ENCODE data around the gene MTFP1.
"Not testable (repeated sequence)": the region's sequence is repeated elsewhere in the genome, so short reads cannot be mapped to it uniquely, and the experiment has no call there.

MTFP1 gene

DNA sequence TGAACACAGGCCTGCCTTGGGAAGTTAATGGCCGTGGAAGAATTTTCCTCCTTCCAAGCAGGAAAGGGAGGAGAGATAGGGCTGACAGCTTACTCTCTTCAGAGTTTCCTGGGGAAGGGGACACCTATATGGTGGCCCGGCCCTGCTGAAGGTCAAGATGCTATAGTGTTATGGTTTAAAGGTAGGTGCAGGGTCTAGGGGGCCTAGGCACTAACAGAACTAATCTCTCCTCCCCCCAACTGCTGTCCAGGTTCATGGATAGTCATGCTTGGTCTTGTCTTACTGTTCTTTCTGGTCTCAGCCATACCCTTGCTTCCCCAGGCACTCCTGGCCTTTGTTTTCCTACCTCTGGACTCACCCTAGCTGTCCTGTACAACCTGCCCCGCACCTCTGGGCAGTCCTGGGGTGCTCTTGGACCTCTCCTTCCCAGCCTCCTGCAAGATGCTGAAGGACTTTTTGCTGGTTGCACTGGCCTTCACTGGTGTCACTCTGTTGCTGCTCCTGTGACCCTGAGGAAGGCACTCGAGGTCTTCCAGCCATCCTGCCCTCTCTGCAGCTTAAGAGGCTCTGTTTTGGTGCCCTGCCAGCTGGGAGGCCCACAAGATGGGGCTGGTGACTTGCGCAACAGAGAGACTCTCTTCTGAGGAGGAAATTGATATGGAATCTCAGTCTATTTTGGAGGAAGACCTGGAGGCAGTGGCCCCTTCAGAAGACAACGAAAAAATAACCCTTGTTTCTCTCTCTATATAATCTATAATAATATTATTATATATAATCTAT is 28.4 kb downstream of the MTFP1 start:
- DNase-seq (ENCODE audit: low read depth in 2 of 2) = no peak

DNA sequence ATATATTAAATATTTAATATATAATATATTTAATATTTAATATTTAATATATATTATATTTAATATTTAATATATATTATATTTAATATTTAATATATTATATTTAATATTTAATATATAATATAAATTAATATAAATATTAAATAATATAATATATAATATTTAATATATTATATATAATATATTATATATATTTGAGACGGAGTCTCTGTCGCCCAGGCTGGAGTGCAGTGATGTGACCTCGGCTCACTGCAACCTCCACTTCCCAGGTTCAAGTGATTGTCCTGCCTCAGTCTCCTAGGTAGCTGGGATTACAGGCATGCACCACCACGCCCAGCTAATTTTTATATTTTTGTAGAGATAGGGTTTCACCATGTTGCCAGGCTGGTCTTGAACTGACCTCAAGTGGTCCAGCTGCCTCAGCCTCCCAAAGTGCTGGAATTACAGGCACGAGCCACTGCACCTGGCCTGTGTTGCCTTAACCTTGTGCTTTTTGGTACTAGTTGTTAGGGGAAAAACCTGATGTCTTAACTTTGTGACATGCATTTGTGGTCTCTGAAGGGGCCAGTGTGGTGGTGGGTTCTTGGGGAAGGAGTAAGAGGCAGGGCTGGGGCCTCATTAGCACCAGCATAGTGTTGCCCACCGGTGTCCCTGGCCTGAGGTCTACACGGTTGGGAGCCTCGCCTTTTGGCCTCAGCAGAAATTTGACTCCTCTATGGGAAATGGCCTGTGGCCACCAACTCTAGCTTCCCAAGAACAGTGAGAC is 29.7 kb downstream of the MTFP1 start:
- no peak for DNase-seq (ENCODE audit: low read depth in 2 of 2)

DNA sequence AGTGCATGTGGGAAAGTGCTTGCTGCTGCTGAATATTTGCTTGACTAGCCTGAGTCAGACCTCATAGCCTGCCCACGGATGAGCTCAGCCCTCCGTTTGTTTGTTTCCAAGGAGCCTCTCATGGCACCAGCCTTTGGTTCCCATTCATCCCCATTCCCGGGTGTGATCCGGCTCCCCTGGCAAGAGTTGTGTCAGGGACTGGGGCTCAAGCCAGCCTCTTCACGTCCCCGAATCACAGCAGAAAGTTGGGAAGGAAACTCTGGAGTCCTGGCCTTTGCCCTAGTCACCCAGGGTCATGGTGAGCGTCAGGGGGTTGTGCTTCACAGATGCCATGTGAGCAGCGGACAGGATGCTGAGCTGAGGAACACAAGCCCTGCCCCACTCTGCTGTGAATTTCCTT is 32.4 kb downstream of the MTFP1 start:
- no peak for DNase-seq (ENCODE audit: low read depth in 2 of 2)

DNA sequence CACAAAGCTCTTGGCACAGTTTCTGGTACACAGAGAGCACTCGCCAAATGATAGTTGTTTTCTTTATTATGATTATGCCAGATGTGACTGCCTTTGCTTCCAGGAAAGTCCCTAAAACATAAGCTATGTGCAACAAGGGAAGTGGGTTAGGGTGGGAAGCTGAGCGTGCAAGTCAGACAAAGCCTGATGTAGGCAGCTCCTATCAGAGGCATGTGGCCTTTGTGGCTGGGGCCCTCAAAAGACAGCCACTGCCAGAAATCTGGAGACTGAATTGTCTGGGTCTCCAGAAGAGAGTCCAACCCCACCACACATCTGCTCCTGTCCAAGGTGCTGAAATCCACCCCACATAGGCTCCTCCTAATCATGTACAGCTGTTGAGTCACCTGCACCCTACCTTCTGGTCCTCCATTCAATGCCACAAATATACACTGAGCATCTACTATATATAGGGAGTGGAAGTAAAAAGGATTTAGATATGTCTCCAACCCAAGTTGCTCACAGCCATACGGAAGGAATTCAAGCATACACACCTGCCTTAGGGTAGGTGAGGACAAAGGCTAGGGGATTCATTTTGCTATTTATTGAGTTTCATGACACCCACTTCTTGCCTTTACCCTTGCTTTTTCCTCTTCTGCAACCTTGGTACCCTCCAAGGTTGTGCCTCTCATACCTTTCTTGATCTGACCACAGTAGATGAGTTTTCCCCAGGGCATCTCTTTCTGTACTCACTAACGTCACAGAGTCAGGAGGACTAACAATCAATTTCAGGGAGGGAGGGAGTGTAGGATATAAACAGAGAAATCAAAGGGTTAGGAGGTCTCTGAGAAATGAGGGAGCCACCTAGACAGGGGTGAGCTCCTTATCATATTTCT is 33.8 kb downstream of the MTFP1 start:
- no peak for DNase-seq (ENCODE audit: low read depth in 2 of 2)

DNA sequence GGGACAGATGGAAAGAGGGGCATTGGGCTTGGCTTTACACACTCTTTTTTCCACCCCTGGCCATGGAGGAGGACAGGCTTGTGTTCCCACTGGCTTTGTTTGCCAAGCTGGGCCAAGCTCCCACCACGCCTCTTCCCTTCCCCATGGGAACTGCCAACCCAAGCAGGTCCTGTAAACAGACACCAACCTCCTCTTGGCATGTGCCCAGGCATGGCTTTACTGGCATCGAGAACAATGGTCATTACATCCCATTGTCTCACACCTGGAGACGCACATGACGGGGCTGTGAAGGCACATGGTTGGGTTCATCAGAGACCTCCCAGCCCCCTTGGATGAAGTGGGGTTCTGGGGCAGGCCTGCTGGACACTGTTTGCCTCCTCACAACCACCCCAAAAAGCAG is 34.6 kb downstream of the MTFP1 start:
- DNase-seq (ENCODE audit: low read depth in 2 of 2) = no peak

DNA sequence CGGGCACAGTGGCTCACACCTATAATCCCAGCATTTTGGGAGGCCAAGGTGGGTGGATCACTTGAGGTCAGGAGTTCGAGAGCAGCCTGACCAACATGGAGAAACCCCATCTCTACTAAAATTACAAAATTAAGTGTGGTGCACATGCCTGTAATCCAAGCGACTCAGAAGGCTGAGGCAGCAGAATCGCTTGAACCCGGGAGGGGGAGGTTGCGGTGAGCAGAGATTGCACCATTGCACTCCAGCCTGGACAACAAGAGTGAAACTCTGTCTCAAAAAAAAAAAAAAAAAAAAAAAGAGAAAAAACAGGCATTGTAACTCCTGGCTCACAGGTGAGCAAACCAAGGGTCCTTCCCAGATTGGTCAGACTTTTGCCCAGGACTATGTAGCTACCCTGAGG is 35.0 kb downstream of the MTFP1 start:
- not testable (repeated sequence) for DNase-seq (ENCODE audit: low read depth in 2 of 2)

DNA sequence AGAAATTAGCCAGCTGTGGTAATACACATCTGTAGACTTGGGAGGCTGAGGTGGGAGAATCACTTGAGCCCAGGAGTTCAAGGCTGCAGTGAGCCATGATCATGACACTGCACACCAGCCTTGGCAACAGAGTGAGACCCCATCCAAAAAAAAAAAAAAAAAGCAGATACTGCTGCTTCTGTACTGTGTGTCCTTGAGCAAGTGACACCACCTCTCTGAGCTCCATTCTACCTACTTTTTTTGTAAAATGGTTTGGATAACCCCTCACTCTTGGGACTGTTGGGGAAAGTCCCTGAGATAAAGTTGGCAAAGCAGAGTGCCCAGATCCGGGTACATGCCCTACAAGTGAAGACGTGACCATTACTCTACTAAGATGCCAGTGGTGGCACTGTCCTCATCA is 43.6 kb downstream of the MTFP1 start:
- no peak for DNase-seq (ENCODE audit: low read depth in 2 of 2)

DNA sequence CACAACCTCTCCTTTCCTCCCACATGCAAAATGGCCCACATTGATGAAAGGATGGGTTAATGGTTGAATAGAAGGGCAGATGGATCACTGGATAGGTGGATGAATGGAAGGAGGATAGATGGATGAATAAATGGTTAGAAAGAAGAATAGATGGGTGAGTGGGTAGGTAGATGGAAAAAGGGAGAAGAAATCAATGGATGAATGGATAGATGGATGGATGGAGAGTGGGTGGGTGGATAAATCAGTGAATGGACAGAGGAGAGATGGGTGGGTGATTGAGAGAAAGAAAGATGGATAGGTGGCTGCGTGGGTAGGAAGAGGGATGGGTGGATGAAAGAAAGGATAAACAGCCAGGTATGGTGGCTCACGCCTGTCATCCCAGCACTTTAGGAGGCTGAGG is 45.1 kb downstream of the MTFP1 start:
- no peak for DNase-seq (ENCODE audit: low read depth in 2 of 2)

DNA sequence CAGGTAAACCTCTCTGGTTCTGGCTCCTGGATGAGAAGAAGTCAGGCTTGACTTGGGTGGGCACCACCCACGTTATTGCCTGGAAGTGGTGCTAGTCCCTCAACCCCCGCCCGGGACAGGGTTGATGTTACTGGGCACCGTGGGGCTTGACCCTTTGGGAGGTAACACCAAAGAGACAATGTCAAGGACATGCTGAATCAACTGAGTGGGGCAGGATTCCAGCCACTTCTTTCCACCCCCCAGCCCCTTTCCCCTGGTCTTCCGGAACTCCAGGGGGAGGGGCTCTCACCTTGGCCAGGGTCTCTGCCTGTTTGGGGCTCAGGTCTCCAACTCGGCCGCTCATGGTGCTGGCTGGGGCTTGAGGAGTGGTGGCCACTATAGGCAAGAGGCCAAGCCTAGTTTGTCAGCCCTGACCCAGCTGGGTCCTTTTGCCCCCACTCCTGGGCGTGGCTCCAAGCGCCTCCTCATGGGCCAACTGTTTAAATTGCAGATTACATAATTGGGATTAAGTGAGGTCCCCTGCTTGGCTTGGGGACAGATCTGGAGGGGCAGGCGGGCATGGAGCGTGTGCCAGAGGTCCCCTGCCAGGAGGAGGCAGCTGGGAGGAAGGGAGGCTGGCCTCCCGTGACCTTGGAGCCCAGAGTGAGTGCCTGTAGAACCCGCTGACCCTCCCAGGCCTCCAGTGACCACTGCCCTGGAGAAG is 46.2 kb downstream of the MTFP1 start, which contains the start of gene SEC14L3:
Gene SEC14L3 (minus strand): TSS at position 402 of the 703 bp plus-strand sequence. CDS start 59 bp downstream, at position 343.
- no peak for DNase-seq (ENCODE audit: low read depth in 2 of 2)

DNA sequence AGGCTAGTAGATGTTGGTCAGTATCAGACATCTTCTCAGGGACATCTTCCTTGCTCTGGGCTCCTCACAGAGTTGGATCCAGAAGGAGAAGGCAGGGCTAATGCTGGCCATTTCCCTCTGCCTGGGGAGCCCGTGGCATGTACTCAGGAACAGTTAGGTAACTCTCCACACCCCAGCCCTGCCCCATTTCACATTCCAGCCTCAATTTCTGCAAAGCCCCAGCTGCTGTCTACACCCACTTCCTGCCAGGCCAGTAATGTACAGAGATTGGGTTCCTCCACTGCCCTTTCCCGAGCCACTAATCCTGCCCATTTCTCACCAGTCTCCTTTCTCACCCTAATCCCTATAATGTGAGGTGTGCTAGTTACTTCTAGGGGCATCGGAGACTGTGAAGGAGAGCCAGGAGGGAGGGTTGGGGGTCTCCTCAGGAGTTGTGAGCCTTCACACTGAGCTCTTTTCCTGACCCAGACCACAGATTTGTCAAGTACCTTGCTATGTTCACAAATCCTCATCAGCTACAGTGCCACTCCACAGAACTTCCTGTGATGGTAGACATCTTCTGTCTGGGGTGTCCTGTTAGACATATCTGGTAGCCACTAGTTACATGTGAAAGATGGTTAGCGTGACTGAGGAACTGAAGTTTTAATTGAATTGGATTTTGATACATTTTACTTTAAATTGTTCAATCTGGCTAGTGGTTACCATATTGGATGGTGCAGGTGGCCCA is 47.6 kb downstream of the MTFP1 start:
- DNase-seq (ENCODE audit: low read depth in 2 of 2) = no peak

DNA sequence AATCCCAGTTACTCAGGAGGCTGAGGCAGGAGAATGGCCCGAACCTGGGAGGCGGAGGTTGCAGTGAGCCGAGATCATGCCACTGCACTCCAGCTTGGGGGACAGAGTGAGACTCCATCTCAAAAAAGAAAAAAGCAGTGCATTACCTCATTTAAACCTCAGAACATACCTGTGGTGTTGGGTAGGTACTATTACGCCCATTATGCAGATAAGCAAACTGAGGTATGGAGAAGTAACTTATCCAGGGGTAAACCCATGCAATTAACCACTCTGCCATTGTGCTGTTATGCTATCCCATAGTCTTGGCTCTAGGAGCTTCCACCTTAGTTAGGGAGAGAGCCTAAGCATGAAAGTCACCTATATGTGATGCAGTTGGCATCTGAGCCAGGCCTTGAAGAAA is 48.6 kb downstream of the MTFP1 start:
- no peak for DNase-seq (ENCODE audit: low read depth in 2 of 2)

DNA sequence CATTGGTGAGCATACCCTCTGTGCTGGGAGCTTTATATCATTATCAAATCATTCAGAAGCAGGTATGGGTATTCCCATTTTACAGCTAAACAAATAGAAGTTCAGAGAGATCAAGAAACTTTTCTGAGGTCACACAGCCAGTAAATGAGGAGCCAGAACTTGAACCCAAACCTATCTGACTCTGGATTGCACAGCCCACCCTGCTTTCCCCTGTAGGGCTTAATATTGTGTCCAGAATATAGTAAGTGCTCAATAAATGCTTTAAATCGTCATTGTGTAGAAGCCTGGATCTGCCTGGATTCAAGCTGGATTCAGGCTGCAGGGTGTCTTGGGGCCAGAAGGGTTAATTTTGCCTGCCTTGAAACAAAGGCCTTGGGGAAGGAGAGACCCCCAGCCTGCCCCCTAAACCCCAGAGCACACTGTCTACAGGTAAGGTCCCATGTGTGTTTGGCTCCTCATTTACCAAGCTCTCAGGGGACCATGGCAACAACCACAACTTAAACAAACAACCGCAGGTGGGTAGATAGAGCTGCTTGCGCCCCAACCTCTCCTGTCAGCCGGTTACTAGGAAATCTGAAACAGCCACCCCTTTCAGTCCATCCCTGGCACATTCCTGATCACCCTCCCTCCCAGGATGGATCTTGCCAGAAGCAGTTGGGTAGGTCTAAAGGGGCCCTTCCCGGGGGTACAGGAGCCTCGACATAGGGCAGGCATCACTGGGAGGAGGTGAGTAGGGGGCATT is 49.3 kb downstream of the MTFP1 start:
- DNase-seq (ENCODE audit: low read depth in 2 of 2) = no peak

Measured in activated CD8-positive, alpha-beta memory T cell treated with anti-CD3 and anti-CD28 coated beads for 4 hours (primary cell).